SK-N-SH (cell line): ENCODE results near the gene STAT1.

Source experiments
- CHD2 ChIP-seq: fragments of 150-350 bp; IDR thresholded peaks from 2 replicates; pipeline ENCODE4 v1.6.1; 2018; ENCODE audit warnings: low read length; ENCODE audit not compliant: partially characterized antibody
- EP300 ChIP-seq, 2 experiments: IDR thresholded peaks; 2 replicates each; pipeline versions ENCODE4 v1.4.0 to v1.6.1; 2012; ENCODE audit warnings: borderline replicate concordance in 1 of 2, low read depth in 1 of 2, low read length in 1 of 2
- MEF2A ChIP-seq: IDR thresholded peaks from 2 replicates; pipeline ENCODE4 v1.4.0; 2012; ENCODE audit warnings: low read depth, borderline replicate concordance
- NRF1 ChIP-seq: IDR thresholded peaks from 2 replicates; pipeline ENCODE4 v1.6.1; 2012; ENCODE audit warnings: low read depth, mild to moderate bottlenecking, low read length
- POLR2AphosphoS5 ChIP-seq: IDR thresholded peaks from 2 replicates; pipeline ENCODE4 v1.6.1; 2012; ENCODE audit warnings: low read depth, low read length
- TAF1 ChIP-seq: IDR thresholded peaks from 2 replicates; pipeline ENCODE4 v1.6.1; 2012; ENCODE audit warnings: low read depth, mild to moderate bottlenecking, low read length, moderate library complexity, borderline replicate concordance
- USF2 ChIP-seq: fragments of 150-350 bp; IDR thresholded peaks from 2 replicates; pipeline ENCODE4 v1.6.1; 2017; ENCODE audit warnings: antibody characterized with exemption, low read length, low read depth, borderline replicate concordance
- YY1 ChIP-seq: IDR thresholded peaks from 2 replicates; pipeline ENCODE4 v1.4.0; 2012; ENCODE audit warnings: low read depth, mild to moderate bottlenecking
- TF ChIP-seq, protein P1 (sequence below): fragments of 200-600 bp; sonication (generic); IDR thresholded peaks from 2 replicates; pipeline ENCODE4 v1.6.1; 2017; ENCODE audit warnings: antibody characterized with exemption, mild to moderate bottlenecking, moderate library complexity

DNA sequence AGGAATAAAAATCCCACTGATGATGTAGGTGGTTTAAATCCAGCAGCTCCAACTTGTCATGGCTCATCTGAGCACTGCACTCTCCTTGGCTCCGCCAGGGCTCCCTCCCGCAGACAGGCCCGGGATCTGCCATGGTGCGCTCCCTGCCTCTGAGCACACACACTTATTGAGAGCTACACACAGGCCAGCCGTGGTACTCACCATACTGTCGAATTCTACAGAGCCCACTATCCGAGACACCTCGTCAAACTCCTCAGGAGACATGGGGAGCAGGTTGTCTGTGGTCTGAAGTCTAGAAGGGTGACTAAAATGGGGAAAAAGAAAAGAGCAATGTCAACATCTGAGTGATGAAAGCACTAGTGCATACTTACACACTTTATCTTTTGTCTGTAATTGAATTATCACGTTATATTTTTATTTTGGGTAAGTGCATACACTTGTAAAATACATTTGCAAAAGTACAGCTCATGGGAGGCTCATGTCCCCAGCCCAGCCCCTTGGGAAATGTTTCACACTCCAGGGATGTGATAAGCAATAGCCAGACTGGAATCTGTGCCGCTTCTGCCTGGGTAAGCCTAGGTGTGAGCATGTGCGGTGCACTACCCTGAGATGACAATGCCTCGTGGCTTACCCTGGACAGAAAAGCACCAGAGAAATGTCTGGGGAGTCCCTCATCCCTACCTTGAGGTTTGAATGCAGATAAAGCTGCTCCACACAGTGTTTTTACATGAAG lies 39.2 kb downstream of the STAT1 start:
- no peak for TF ChIP-seq MEF2A
- TF ChIP-seq, protein P1, sequence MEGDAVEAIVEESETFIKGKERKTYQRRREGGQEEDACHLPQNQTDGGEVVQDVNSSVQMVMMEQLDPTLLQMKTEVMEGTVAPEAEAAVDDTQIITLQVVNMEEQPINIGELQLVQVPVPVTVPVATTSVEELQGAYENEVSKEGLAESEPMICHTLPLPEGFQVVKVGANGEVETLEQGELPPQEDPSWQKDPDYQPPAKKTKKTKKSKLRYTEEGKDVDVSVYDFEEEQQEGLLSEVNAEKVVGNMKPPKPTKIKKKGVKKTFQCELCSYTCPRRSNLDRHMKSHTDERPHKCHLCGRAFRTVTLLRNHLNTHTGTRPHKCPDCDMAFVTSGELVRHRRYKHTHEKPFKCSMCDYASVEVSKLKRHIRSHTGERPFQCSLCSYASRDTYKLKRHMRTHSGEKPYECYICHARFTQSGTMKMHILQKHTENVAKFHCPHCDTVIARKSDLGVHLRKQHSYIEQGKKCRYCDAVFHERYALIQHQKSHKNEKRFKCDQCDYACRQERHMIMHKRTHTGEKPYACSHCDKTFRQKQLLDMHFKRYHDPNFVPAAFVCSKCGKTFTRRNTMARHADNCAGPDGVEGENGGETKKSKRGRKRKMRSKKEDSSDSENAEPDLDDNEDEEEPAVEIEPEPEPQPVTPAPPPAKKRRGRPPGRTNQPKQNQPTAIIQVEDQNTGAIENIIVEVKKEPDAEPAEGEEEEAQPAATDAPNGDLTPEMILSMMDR, result no peak
- TF ChIP-seq POLR2AphosphoS5, result no peak
- TF ChIP-seq NRF1, result no peak
- no peak for TF ChIP-seq EP300 (IDR thresholded peaks at IDR 0.05; ENCODE audit: borderline replicate concordance in 1 of 2, low read depth in 1 of 2, low read length in 1 of 2)
- no peak for TF ChIP-seq YY1
- TF ChIP-seq TAF1, result no peak
- TF ChIP-seq USF2, result no peak
- no peak for TF ChIP-seq CHD2
